ENCODE measurements around the gene KLK14. TPM values are rescaled to one million over a fixed set of nuclear protein-coding genes. Genes with fewer than 3 reads are reported as not detected.

Gene KLK14
- total RNA-seq, 6 experiments from 2014 or later: 0.17 to 0.18 TPM; not detected in 4

DNA sequence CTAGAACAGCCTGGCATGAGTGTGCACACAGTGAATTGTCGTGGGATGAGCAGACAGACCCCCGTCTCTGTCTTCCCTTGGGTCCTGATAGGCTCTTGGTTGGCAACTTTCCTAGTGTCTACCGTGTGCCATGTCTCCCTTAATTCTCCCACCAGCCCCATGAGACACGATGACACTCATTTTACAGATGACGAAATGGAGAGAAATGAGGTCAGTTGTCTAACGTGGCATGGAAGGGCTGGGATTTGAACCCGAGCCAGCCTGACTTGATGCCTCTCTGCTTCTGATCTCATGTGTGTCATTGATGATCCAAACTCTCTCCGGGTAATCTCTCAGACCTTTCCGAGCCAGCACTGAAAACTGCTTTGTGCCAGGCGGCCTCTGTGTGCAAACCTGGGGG, 8.4 kb upstream of the KLK14 start:
- no peak overlapping the region for H3K4me3 ChIP-seq
- no peaks in the 10 kb centered on the region for H3K27me3 ChIP-seq
- no peak overlapping the region for H3K27ac ChIP-seq
- no peaks in the 10 kb centered on the region for H3K4me1 ChIP-seq
- 78% methylated on average over 10 of the region's 10 CpGs for WGBS (ENCODE audit: insufficient coverage, low coverage, low lambda C conversion rate, missing lambda C conversion rate)
- no peaks in the 10 kb centered on the region for H3K36me3 ChIP-seq
- H3K9me3 ChIP-seq: no peaks in the 10 kb centered on the region
- intact Hi-C loops (cut with DNase I): no loop called here
- no peak for TF ChIP-seq POLR2A (IDR thresholded peaks at IDR 0.05)
- TF ChIP-seq, protein P1, sequence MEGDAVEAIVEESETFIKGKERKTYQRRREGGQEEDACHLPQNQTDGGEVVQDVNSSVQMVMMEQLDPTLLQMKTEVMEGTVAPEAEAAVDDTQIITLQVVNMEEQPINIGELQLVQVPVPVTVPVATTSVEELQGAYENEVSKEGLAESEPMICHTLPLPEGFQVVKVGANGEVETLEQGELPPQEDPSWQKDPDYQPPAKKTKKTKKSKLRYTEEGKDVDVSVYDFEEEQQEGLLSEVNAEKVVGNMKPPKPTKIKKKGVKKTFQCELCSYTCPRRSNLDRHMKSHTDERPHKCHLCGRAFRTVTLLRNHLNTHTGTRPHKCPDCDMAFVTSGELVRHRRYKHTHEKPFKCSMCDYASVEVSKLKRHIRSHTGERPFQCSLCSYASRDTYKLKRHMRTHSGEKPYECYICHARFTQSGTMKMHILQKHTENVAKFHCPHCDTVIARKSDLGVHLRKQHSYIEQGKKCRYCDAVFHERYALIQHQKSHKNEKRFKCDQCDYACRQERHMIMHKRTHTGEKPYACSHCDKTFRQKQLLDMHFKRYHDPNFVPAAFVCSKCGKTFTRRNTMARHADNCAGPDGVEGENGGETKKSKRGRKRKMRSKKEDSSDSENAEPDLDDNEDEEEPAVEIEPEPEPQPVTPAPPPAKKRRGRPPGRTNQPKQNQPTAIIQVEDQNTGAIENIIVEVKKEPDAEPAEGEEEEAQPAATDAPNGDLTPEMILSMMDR (IDR thresholded peaks at IDR 0.05): no peak
- no peak for ATAC-seq
- DNase-seq: no peak

DNA sequence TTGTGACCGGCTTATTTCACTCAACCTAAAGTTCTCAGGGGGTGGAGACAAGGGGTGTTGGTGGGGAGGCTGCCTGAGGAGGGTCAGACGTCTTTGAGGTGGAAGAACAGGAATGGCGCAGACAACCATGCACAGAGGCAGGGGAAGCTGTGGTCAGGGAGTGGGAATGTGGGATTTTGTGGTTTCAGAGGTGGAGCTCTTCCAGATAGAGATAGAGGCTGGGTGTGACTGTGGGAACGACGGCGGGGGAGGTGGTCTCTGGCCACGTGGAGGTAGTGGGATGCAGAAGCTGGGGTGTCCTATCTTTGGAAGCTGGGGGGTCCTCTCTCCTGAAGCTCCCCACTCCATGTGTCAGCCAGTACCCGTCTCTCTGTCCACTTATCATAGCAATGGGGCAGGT, 7.8 kb upstream of the KLK14 start:
- DNase-seq: no peak
- H3K27ac ChIP-seq: no peak overlapping the region
- H3K36me3 ChIP-seq: no peaks in the 10 kb centered on the region
- no peaks in the 10 kb centered on the region for H3K9me3 ChIP-seq
- intact Hi-C loops (cut with DNase I): no loop called here
- H3K27me3 ChIP-seq: no peaks in the 10 kb centered on the region
- 61% methylated on average over 7 of the region's 8 CpGs for WGBS (ENCODE audit: insufficient coverage, low coverage, low lambda C conversion rate, missing lambda C conversion rate)
- H3K4me1 ChIP-seq: no peaks in the 10 kb centered on the region
- no peak overlapping the region for H3K4me3 ChIP-seq
- no peak for TF ChIP-seq POLR2A (IDR thresholded peaks at IDR 0.05)
- TF ChIP-seq, protein P1 (IDR thresholded peaks at IDR 0.05): no peak
- no peak for ATAC-seq

DNA sequence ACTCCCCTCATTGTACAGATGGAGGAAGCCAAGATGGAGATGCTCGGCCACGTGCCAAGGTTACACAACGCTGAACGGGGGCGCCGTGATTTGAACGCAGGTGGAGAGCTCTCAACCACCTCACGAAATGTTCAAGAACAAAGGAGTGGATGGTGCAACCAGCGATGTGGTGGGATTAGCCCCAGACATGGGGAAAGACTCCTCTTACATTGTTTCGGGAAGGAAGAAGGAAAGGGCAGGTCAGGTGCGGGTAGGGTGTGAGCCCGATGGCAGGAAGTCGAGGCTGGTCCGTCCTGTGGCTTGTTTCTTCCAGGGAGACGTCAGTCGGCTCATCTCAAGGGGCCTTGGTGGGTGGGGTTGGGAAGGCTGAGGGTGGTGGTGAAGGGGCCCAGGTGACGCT, 7.1 kb upstream of the KLK14 start:
- ATAC-seq (no peak), DNase-seq (no peak)
- no peak overlapping the region for H3K27ac ChIP-seq
- no peaks in the 10 kb centered on the region for H3K36me3 ChIP-seq
- no peaks in the 10 kb centered on the region for H3K9me3 ChIP-seq
- no peaks in the 10 kb centered on the region for H3K27me3 ChIP-seq
- TF ChIP-seq, protein P1 (IDR thresholded peaks at IDR 0.05): no peak
- TF ChIP-seq POLR2A (IDR thresholded peaks at IDR 0.05): no peak
- intact Hi-C loops (cut with DNase I): no loop called here
- whole genome bisulfite sequencing (ENCODE audit: insufficient coverage, low coverage, low lambda C conversion rate, missing lambda C conversion rate): 90% methylated on average over 9 of the region's 17 CpGs
- no peak overlapping the region for H3K4me3 ChIP-seq
- no peaks in the 10 kb centered on the region for H3K4me1 ChIP-seq

DNA sequence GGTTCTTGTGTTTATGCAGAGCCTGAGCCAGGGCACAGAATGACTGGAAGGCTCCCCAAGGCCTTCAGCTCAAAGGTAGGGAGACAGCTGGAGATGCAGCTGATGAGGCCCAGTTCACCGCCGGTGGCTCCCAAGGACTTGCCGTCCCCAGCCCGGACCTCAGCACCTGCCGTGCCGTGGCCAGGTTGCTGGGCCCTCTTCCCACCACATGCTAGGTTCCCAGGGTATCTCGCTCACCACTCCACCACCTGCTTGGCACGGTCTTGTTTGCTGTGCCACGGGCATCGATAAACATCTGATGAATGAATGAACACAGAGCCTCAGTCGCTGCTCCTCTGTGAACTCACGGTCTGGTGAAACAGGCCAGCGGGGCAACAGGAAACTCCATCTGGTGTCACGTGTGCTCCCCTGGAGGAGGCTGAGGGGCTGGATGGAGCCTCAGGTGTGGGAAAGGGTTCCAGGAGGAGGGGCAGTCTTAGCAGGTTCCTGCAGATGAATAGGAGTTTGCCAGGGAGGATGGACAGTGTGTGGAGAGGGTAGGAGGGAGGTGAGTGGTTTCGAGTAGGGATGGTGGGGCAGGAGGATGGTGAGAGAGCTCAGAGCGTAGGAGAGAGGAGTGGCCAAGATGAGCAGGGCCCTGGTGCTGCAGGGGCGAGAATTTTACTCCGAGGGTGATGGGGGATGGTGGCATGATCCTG, 3.6 kb upstream of the KLK14 start:
- intact Hi-C loops (cut with DNase I): no loop called here
- ATAC-seq (no peak), DNase-seq (no peak)
- no peak for TF ChIP-seq POLR2A (IDR thresholded peaks at IDR 0.05)
- TF ChIP-seq, protein P1 (IDR thresholded peaks at IDR 0.05): no peak
- H3K9me3 ChIP-seq: no peaks in the 10 kb centered on the region
- no peaks in the 10 kb centered on the region for H3K4me1 ChIP-seq
- H3K4me3 ChIP-seq: no peak overlapping the region
- H3K27me3 ChIP-seq: no peaks in the 10 kb centered on the region
- H3K36me3 ChIP-seq: no peaks in the 10 kb centered on the region
- H3K27ac ChIP-seq: no peak overlapping the region
- 76% methylated on average over 11 of the region's 18 CpGs for WGBS (ENCODE audit: insufficient coverage, low coverage, low lambda C conversion rate, missing lambda C conversion rate)
